ENCODE measurements around the gene MCM6.
A peak's percentile ranks its signal among the peaks of the same experiment; 100 is the strongest.
"Not testable (repeated sequence)": the region's sequence is repeated elsewhere in the genome, so short reads cannot be mapped to it uniquely, and the experiment has no call there.

Gene MCM6

DNA sequence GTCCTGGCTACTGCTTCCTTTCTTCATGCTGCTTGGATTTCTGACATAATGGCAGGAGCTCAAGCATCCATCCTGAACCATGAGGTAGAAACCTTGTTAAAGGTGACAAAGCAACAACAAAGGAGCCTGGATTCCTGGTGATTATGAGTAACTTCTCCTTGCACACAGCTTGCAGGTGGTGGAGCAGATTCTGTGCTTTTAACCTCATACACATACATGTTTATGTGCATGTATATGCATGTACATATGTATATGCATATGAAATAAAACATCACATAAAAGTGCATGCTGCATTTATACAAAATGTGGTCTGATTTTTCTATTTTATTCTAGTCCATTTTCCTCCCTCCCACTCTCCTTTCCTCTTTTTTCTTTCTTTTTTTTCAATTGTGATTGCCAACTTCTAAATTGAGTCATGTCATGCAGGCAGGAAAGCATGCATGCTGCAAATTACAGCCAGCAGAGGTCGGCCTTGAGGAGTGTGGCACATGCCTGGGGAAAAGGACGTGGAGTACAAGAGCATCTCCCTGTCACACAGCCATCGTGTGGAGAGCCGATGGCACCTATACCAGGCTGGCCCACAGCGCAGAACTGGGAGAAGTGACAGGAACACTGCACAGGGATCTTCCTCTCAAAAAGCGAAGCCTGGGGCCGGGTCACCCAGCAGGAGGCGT lies 57.2 kb downstream of the MCM6 start:
- DNase-seq, result no peak

DNA sequence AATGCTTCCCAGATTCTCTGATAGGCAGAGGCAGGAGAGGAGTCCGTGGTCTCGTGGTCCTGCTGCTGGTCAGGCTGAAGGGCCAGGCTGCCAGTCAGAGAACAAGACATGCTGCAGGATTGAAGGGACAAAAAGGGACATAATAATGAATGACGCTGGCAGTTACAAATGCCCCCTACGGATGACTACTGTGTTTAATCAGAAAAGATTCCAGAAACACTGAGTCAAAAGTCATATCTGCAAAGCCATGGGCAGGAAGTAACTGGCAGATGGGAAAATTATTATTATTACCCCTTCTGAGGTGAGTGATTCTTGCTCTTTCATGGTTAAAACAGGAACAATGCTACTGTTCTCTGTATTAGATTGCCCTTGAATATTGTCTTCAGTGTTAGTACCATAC lies 58.3 kb downstream of the MCM6 start:
- DNase-seq, result no peak

DNA sequence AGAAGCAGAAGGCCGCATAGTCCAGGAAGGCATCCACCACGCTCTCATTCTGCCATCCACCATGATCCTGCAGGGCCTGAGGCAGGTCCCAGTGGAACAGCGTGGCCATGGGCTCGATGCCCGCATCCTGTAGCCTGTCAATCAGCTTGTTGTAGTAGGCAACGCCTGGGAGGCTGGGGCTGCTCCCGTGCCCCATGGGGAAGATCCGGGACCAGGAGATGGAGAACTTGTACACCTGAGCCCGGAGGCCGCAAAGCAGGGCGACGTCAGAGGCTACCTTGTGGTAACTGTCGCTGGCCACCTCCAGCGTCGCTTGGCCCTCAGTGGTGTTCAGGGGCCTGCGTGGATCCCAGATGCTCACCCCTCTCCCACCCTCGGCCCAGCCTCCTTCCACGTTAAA lies 58.8 kb downstream of the MCM6 start:
- DNase-seq, result no peak

DNA sequence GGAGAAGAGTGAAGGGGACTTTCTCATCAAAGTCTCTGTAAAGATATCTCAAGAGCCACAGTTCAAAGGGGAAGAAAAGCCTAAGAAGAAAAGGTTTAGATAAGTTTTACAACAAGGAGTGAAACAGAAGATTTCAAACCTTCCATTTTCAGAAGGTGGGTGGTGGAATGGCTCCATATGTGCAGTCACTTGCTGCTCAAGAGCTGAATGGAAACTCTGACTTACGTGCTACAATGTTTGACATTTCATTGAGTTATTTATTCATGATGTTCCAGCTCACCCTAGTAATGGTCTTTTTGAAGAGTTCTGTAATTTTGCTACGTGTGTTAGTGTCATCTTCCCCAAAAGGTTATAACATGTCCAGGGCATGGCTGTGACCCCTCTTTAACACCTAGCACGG lies 61.0 kb downstream of the MCM6 start:
- DNase-seq, result no peak

DNA sequence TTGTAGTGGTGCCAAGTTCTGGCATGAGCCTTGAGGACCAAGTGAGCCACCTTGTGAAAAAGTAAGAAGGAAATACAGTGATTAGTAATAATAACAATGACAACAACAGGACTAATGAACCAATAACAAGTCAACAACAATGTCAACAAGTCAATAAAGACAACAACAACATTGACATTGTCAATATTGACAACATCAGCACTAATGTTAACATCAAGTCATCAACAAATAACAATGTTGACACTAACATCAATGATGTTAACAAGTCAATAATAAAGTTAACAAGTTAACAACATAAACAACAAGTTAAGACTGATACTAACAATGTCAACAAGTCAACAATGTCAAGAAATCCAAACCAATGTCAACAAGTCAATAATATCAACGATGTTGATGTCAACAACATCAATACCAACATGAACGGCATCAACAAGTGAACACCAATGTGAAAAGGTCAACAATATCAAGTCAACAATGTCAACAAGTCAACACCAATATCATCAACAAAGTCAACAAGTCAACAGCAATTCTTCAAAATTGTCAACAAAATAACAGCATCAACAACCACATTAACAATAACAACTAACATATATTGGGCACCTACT lies 63.2 kb downstream of the MCM6 start:
- no peak for DNase-seq

DNA sequence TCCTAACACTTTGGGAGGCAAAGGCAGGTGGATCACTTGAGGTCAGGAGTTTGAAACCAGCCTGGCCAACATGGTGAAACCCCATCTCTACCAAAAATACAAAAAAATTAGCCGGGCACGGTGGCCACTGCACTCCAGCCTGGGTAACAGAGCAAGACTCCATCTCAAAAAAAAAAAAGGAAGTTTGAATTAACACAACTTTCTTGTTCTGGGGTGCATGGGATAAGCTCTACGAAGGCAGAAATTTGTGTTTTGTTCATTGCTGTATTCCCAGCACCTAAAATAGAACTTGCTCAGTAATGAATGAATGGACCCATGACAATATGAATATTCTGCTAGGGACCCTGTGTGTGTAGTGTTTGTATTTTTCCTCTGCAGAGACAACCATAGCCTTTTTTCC lies 68.4 kb downstream of the MCM6 start:
- not testable (repeated sequence) for DNase-seq

DNA sequence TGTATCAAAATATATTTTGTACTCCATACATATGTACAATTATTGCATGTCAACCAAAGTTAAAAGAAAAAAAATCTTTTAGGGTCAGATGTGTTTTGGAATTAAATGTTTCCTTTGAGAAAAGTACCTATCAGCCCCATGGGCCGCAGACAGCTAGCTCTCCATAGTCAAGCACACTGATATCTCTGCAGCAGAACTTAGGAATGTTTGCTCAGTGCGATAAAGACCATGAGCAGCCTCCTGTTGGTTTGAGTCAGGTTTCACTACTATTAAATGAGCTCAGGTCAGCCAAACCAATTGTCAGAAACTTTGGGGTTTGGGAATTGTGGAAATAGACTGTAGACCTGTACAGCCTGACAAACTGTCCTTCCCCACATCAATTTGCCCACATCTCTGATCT lies 73.0 kb downstream of the MCM6 start:
- DNase-seq, result no peak

DNA sequence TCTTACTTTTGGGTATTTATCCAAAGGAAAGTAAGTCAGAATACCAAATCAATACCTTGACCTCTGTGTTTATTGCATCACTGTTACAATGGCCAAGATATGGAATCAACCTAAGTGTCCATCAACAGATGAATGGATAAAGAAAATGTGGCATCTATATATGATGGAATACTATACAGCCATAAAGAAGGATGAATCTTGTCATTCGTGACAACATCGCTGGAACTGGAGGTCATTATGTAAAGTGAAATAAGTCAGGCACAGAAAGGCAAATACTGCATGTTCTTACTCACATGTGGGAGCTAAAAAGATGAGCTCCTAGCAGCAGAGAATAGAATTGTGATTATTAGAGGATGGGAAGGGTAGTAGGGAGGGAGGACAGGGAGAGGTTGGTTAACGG lies 73.9 kb downstream of the MCM6 start:
- no peak for DNase-seq

DNA sequence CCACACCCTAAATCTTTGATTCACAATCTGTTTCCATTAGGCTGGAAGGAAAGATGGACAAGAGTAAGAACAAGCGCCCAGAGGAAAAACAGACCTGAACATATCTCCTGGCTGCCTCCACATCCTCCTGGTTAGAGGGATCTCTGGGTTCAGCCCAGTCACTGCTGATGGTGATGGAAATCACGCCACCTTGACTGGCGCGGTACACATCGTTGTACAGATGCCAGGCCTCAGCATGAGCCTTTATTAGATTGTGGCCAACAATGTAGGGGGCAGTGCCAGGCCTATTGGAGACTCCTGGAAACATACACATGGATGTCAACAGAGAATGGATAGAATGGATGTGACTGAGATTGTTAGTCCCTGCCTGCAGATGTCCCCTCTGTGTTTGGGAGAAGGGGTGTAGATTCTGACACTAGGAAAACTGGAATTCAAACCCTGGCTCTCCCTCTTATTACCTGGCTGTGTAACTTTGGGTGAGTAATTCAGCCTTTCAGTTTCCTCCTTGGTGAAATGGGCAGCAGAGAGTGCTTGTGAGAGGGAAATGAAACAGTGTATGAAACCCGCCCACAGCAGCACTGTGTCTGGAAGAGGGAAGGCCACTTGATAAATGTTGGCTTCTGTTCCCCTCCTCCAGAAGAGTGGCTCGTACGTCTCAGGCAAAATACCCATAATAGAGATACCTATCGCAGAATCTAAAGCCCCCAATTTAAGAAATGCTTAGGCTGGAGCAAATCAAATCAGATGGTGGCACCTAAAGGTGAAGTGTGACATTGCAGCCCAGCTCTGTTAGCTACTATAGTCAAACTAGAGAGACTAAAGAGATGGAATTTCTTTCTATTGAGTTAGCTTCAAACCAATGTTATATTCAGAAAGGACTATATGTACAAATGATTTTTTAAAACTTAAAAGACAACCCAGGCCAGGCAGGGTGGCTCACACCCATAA lies 75.5 kb downstream of the MCM6 start:
- DNase-seq, result no peak

DNA sequence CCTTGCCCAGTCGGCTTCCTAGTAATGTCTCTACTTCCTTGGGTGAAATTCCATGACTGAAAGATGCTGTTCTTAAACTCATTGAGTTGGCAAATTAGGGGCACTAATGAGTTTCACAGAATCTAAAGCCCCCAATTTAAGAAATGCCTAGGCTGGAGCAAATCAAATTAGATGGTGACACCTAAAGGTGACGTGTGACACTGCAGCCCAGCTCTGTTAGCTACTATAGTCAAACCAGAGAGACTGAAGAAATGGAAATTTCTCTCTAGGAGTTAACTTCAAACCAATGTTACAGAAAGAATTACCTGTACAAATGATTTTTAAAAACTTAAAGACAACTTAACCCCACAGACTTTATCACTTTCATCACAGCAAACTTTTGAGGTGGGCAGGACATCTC lies 76.5 kb downstream of the MCM6 start:
- no peak for DNase-seq

DNA sequence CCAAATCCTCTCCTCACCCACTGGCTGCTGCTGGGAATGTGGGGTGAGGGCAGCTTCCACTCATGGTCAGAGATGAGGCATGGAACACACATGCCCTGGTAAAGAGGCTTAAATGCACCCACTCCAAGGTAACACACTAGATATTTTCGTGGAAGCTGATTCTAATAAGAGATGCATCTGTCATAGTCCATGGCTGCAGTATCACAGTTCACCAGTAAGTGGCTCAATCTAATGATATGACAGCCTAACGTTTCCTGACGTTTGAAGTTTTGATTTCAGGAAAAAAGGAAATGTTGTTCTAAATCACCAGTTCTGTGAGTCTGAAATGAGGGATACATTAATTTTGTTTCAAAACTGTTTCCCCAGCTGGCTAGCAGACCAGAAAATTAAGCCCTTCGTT lies 77.5 kb downstream of the MCM6 start:
- DNase-seq, result peak; percentile 8

DNA sequence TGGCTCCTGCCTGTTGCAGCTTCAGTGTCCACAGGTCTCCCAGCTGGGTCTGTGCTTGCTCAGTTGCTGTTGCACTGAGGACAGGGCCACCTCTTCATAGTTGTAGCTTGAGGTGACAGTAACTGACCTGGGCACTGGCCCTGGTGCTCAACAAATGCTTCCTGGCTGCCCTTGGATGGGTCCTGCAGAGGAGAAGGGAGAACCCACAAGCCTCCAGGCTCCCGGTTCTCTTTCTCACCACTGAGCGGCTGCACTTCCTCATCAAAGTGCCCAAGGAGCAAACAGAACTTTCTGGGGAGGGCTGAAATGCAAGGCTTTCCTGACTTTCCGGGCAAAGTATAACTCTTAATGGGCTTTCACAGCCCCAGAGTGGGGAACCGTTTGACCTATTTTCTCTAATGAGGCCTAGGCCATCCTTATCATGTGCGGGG lies 78.0 kb downstream of the MCM6 start:
- no peak for DNase-seq

DNA sequence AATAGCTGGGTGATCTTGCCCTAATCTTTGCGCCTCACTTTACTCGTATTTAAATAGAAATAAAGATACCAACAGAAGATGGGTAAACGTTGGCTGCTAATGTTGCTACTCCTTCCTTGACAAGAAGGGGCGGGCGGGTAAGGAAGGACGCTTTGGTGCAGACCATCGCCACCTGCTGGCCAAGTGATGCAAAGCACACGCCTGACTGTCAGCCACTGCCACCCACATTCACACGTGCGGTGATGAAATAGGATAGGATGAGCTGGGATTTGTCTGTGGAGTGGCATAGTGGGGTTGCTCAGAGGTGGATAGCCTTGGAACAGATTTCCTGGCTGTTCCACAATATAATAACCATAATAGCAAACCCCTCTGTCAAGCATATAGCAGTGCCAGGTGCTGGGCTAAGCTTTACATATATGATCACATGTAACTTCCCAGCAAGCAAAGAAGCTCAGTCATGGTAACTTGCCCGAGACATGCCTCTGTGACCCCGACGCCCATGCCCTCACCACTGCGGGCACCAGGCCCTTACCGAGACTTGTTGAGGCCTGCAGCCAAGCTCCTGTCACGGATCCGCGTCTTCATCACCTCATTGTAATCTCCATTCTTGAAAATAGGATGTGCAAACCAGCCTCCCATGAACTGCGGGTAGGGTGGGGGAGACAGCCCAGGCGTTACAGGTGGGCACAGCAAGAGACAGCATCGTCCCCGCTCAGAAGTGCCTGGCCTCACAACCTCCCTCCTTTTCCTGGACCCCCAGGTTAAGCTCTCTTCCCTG lies 78.6 kb downstream of the MCM6 start:
- DNase-seq, result peak; percentile 38

DNA sequence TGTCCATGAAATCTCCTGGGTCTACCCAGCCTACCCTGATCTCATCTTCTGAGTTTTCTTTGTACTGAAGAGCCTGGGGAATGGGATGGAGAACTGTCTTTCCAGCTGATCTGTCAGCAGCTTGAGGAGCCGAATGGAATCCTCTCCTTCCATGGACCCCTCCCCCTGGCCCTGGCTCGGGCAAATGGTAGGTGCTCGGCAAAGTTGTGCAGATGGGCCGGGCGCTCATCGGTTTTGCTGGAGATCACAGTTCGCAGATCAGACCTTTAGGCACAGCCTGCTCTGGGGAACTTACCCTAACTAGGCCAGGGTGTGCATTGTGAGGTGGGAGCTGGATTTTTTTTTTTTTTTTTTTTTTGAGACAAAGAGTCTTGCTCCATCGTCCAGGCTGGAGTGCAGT lies 79.6 kb downstream of the MCM6 start:
- DNase-seq, result no peak

DNA sequence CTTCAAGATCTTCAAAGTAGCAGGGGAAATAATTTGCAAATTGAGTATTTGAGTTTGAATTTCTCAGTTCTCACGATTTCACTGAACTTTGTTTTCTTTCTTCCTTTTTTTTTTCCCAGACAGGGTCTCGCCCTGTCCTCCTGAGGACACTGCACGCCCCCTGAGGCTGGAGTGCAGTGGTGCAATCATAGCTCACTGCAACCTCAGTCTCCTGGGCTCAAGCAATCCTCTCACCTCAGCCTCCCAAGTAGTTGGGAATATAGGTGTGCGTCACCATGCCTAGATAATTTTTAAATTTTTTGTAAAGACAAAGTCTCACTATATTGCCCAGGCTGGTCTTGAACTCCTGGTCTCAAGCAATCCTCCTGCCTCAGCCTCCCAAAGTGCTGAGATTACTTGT lies 80.6 kb downstream of the MCM6 start:
- not testable (repeated sequence) for DNase-seq

DNA sequence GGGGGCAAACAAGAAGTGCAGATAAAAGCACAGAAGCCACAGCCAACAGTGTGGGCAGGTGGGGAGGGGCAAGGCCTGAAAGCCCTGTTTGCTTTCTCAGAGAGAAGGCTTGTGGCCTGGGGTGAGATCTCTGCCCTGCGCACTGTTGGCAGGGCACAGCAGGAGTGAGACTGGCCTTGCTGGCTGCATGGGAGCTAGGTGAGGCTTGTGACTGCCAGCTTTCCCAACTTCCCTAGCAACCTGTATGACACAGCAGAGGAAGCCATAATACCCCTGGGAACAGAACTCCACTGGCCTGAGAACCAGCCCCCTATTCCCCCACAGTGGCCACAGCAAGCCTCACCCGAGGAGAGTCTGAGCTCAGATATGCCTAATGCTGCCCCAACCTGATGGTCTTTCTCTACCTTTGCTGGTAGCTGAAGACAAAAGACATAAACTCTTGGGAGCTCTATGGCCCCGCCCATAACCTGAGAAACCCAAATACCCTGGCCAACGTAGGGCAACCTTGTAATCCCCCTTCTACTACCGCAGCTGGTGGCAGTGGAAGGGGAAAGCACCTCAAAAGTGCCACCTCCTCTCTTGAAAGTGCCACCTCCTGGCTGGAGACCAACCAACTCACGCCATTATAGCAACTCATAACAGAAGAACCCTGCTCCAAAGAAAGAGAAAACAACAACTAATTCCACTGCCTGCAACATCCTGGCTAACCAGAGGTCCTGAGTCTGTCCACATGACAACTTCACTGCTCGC lies 83.7 kb downstream of the MCM6 start:
- no peak for DNase-seq

DNA sequence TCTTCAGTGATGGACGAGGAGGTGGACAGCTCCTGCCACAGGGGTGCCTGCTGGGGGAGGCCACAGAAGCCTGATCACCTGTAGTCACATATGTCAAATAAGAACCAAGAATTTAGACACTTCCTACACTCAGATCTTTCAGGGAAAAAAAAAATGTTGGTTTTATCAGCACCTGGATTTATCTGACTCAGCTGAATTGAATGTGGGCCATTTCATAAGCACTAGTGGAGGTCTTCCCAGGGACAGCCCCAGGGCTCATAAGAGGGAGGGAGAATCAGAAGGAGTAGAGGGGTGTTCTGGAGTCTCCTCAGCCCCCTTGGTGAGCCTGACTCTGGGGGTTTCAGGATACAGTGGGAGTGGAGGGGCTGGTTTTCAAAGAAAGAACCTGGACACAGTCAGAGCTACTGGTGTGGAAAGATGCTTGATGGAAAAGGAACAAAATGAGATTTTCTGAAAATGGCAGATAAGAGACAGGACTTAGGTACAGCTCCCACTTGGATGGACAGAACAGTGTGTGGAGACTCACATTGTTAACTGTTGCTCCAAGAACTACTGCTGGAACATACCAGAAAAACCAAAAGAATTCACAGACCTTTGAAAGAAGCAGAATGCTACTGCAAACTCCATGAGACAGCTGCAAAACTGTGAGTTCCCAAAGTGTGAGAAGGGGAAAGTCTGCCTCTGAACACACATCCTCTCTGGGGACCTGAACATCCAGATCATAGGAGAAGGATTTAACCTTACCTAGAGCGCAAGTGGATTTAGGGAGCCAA lies 84.6 kb downstream of the MCM6 start:
- DNase-seq, result no peak

DNA sequence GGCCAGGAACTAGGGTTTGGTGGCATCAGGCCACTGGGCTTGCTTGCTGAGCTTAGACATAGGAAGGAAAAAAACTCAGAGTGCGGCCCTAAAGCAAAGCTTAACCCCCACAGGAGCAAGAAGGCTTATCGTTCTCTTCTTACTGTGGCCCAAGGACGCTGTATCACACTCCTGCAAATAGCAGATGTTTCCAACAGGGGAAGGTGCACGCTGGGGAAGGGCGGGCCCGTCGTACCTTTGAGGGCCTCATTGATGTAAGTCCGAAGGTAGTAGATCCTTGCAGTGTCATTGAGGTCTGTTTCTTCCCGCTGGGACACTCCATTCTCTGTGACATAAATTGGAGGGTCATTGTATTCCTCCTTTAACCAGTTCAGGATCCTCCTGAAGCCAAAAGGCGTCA lies 85.8 kb downstream of the MCM6 start:
- DNase-seq, result no peak
